ENCODE measurements around the gene PCARE.

PCARE gene

GRCh38 chr2:29032189-29032588 is 42.1 kb downstream of the PCARE start:
- no peak for FAIRE-seq

DNA sequence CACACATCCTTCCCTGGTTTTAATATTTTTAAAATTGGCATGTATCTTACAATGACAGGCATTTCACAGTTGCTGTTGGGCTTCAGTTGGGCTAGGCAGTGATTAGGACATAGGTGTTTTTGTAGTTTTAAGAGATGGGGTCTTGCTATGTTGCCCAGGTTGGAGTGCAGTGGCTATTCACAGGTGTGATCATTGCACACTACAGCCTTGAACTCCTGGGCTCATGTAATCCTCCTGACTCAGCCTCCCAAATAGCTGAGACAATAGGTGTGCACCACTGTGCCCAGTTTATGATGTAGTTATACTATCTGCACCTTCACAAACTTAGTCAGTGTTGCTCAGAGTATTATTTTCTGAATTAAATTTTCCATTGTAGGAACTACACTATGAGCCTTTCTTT is 43.3 kb downstream of the PCARE start:
- no peak for FAIRE-seq

- no peak for FAIRE-seq
Observed at GRCh38 chr2:29025711-29026110, 48.6 kb downstream of the PCARE start.

GRCh38 chr2:29024882-29025430 is 49.4 kb downstream of the PCARE start:
- no peak for FAIRE-seq

DNA sequence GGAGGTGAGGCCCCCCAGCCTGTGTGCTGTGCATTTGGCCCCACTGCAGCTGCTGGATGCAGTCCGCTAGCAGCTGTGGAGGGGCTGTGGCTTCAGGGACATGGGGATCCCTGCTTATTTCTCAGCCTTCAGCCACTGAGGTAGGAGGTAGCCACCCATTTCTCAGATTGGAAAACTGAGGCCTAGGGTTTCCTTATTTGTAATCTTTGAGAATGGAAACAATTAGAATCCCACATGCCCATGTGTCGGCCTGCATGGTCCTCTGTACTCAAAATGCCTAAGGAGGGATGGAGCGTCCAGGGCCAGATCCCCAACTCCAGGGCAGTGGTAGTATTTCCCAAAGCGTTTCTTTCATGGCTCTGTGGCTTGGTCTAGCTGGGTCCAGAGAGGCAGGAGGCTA is 51.1 kb downstream of the PCARE start:
- FAIRE-seq, result no peak

DNA sequence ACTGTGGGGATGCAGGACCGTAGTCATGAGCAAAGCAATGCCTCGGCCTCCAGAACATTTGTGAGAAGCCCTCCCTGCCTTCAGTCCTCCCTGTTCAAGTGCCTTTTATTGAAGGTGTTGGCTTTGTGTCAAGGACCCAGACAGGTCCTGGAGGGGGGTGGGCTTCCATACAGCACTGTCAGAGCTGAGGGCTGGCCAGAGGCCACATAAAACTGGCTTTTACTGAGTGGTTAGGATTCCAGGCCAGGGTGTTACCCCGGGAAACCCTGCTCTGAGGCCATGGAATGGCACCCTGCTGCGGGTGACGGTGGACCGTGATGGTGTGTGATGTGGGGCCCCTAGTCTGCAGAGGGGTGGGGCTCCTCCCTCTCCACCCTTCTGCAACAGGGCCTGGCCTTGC is 51.6 kb downstream of the PCARE start:
- no peak for FAIRE-seq

GRCh38 chr2:29021886-29022285 is 52.4 kb downstream of the PCARE start:
- no peak for FAIRE-seq

DNA sequence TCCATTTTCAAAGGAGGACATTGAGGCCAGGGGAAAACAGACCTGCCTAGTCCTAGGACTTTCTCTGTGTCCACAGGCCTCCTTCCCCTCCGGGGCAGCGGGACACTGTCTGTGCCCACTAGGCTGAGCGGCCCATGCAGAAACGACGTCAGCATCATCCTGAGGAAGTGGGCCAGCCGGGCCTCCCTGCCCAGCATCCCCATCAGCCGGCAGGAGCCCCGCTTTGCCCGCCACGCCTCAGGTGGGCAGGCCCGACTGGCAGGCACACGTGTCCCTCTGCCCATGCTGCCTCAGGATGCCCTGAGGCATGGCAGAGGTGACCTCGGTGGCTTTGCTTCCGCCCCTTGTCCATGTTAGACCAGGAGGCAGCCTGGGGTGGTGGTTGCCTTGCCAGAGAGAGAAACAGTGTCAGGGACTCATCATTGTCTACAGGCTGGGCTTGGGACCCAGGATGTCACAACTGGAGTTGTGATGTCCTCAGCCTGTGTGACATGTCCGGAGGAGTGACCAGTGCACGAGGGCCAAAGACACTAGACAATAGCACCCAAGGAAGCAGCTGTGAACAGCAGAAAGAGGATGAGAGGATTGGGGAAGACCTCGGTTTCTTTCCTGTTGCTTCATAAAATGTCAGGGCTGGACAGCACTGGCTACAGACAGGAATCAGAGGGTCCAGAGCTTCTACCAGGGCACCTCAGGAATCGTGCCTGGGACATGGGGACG is 56.4 kb downstream of the PCARE start:
- no peak for FAIRE-seq

- FAIRE-seq, result no peak
Observed at GRCh38 chr2:29016504-29016903, 57.8 kb downstream of the PCARE start.

- FAIRE-seq, result no peak
Observed at GRCh38 chr2:29015701-29016470, 58.4 kb downstream of the PCARE start.

GRCh38 chr2:29014811-29015421 is 59.4 kb downstream of the PCARE start:
- no peak for FAIRE-seq

DNA sequence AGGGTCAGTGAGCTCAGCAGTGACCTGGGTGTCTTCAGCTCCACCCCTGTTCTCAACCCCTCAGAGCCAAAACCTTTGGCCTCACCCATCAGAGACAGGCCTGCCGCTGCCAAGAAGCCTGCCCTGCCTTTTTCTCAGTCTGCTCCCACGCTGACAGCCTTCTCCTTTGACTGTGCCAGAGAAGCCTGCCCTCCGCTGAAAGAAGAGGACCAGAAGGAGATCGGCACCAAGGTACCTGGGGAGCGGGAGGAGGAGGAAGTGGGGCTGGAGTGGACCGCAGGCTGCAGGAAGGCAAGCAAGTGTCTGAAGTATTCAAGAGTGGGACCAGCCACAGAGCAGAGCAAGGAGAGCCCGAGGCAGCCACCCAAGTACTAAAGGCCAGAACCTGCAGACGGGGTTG is 60.0 kb downstream of the PCARE start:
- FAIRE-seq, result no peak

- FAIRE-seq, result no peak
Observed at GRCh38 chr2:29013057-29013780, 61.1 kb downstream of the PCARE start.

GRCh38 chr2:29012211-29012681 is 62.1 kb downstream of the PCARE start:
- no peak for FAIRE-seq

Data from A204.1 (cell line).